Epidermal melanocyte (primary cell): ENCODE results near the gene GFRA1.

Source experiments
- DNase-seq: peaks from one replicate; pipeline ENCODE4 v3.0.0; 2011; ENCODE audit warnings: low spot score; ENCODE audit not compliant: insufficient read length

Gene GFRA1

GRCh38 chr10:116272440-116273283 is at the start of gene GFRA1:
Gene GFRA1 (minus strand): TSS chr10:116273206. CDS start chr10:116272029, 1,177 bp downstream.
- DNase-seq = no peak

GRCh38 chr10:116316503-116316902 is 43.5 kb upstream of the GFRA1 start:
- no peak for DNase-seq

GRCh38 chr10:116312548-116312947 is 39.5 kb upstream of the GFRA1 start:
- no peak for DNase-seq

- no peak for DNase-seq
These were observed 38.9 kb upstream of the GFRA1 start for GRCh38 chr10:116311706-116312490.

- no peak for DNase-seq
These were observed 38.0 kb upstream of the GFRA1 start for GRCh38 chr10:116311016-116311415.

DNA sequence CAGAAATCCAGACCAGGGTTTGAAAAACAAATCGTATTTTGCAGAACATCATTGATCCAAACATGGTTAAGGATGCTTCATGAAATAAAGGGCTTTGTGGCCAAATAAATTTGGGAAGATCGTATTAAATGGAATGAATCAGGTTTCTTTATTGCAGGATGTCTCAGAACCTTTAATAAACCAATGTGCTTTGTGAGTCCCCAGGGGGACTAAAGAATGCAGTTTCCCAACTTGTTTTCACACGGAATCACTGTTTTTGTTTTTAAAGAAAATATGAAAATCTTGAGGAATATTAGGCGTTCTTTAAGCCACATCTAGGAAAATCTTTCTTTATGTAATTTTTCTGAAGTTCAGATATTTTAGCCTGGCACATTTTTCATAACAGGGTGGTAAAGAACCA is 34.4 kb upstream of the GFRA1 start:
- no peak for DNase-seq

- no peak for DNase-seq
These were observed 33.8 kb upstream of the GFRA1 start for GRCh38 chr10:116306847-116307246.

GRCh38 chr10:116304923-116305322 is 31.9 kb upstream of the GFRA1 start:
- no peak for DNase-seq

DNA sequence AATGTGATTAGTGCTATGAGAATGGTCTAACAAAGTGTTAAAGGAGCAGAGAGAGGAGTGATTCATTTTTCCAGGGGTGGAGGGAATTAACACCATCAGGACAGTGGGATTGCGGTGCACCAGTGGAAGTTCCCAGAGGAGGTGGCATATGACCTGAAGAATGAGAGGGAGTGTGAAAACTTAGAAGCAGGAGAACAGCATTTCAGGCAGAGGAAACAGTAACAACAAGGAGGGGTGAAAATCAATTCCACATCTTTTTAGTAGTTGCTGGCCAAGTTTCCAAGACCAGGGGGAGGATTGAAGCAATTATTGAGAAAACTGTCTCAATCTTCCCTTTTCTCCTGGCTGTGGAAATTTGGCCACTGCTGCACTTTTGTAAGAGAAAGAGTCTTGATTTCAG is 27.5 kb upstream of the GFRA1 start:
- no peak for DNase-seq

- DNase-seq = no peak
These were observed 25.6 kb upstream of the GFRA1 start for GRCh38 chr10:116298586-116298985.

GRCh38 chr10:116296291-116296721 is 23.3 kb upstream of the GFRA1 start:
- DNase-seq = no peak

DNA sequence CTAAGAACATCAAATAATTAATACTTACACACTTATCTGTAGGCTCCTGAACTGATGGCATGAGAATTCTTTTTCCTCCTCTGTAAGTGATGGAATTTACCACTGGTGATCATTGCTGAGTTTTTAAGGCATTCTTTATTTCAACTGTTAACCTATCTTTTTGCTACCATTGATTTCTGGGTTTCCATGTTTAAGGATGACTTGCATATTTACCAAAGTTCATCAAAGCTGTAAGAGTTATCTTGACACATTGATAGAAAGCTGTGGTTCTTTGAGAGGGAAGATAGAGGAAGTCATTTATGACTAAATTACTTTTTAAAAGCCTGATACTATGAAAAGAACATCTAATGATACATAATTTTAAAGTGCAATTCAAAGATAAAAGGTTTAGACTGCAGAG is 19.5 kb upstream of the GFRA1 start:
- DNase-seq = no peak

DNA sequence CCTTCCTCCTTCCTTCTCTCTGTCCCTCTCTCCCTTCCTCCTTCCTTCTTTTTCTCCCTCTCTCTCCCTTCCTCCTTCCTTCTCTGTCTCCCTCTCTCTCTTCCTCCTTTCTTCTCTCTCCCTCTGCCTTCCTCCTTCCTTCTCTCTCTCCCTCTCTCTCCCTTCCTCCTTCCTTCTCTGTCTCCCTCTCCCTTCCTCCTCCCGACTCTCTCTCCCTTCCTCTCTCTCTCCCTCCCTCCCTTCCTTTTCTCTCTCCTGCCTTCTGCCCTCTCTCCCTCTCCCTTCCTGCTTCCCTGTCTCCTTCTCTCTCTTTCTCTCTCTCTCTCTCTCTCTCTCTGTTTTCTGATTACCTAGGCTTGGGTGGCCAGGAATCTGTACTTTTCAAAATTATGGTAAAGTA is 16.6 kb upstream of the GFRA1 start:
- no peak for DNase-seq

DNA sequence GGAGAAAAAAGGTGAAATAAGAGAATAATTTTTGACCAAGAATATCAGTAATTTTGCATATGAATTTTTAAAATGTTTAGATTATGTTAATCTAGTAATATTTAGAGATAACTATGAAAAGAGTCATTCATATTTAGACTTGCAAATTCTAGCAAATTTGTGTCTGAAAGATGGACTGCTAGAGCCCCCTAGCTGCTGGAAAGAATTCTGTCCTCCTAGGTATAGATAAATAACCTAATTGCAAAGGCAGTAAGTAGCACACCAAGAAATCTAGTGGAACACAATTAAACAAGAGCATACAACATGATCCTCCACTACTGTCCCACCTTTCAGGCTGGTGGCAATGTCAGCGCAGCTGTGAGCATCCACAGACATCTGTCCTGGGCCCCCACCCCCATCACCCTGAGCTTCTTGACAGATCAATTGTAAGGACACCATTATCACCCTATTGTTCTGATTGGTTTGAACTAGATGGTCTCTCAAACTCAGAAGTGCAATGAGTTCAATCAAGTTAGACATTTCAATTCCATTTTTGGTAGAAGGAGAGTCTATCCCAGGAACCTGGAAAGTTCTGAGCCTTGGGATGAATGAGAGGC is 15.0 kb upstream of the GFRA1 start:
- peak; percentile 33 for DNase-seq

DNA sequence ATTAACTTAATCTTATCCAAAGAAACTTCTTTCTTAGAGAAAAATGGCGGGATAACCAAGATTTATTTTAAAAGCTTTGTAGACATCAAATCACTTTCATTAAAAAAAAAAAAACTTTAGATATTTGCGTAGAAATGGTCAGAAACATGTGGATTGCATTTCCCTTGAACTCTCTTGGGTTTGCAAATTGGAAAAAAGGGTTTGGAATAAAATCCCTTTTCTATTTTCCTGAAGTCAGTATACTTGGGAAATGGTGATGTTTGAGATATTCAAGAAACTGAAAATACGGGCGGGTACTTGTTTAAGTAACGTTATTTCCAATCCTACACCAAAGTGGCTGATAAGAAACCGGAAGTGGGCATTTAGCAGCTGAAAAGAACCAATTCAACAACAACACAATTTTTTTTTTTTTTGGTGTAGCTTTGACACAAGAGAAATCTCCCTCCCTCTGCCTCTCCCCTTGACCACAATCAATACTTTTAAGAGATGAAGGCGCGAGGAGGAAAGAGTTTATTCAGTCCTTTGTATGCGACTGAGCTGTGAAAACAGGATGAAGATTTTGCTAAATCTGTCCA is 13.7 kb upstream of the GFRA1 start:
- DNase-seq = no peak

DNA sequence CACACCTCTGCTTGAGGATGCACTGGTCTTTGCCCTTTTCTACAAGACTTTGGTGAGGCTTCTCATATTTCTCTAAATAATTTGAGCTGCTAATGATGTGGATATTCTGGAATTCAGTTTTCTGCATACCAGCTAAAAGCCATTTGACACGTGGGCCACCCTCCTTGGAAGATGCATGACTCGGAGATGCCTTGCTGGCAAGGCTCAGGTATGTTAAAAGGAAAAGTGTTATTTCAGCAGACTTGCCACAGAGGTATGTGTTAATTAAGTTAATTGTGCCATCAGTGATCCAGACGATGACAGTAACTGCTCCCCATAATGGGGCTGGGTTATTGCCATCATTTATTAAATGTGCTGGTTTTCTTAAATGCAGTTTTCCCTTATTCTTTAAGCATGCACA is 8.8 kb upstream of the GFRA1 start:
- DNase-seq = no peak

GRCh38 chr10:116278846-116279245 is 5.8 kb upstream of the GFRA1 start:
- DNase-seq = peak; percentile 31

DNA sequence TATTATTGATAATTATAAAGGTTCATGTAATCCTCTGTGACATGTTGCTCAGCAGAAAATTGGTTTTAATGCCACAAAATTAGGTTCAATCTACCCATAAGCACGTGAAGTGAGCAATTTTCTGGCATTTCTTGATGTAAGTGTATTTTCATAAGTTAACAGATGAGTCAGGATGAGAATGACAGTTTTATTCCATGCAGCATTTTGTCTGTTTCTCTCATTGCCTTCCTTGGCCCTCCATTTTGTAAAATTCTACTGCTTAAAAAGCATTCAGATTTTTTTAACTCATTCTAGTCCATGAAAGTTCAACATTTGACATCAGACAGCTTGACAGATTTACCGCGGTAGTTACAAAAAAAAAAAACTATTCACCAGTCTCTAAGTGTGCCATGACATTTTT is 4.0 kb upstream of the GFRA1 start:
- DNase-seq = no peak

DNA sequence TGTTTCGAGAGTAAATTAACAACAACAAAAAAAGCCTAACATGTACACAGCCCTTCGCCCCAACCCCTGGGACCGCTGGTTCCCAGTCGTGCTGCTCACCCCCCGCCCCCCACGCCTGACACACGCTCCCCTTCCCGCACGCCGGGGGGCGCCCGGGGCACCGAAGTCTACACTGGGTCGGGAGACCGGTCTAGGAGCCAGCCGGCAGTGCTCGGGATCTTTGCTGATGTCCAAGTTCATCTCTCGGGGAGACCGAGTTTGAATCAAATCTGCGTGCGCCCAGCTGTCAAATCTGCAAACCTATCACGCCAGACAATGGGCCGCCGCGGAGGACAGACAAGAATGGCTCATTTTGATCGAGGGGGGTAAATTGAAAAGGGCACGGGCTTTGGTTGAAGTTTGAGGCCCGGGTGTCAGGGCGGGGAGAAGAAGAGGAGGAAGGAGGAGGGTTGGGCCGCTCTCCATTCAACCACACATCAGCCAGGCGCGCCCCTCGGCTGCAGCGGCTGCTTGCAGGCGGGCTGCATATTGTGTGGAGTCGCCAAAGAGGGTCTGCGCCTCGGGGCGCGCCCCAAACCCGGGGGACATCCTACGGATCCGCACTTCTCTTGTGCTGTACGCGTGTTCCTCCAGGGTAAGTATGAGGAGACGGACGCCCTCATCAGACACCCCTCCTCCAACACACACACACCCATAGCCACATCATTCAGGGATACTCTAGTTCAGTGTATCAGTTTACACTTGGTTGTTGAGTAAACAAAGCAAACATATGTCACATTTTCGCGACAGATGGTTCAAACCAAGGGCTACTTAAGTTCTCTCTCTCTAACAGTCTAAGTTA is 1.3 kb upstream of the GFRA1 start:
- no peak for DNase-seq

DNA sequence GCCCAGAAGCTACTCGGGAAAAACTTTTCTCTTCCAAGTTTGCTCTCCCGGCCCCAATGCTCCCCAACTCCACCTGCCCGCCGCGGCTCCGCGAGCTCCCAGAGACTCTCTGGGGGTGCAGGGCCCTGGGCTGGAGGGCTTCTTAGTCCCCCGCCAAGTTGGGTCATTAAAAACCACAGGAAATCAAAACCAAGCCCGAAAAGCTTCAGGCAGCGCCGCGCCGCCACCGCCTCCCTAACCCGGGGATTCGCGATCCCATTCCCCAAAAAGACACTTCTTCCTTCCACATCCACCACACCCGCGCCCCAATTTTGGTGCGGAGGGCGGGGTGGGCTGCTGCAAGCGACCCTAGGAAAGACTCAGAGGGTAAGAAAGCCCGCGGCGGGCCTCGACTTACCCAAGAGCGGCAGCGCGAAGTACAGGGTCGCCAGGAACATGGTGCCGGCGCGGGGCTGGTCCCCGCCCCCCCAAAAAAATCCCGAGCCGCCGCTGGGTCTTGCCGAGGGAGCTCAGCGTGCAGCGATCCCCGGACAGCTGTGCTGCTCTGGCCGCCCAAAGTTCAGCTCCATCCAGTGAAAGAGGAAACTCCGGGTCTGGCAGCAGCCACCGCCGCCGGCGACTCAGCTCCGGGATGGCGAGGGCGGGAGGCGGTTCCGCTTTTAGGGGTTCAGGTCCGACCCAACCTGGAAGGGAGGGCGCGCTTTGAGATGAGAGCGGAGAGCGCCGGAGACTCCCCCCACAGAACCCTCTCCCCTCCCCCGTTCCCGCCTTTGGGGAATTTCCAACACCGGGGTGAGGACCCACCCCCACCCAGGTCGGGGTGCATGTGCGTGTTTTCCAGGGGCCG is 1.2 kb downstream of the GFRA1 start:
- no peak for DNase-seq
